ENCODE measurements around the gene HDLBP.

The HDLBP gene

GRCh38 chr2:241325257-241325656 lies 9.8 kb upstream of the HDLBP start:
- Histone ChIP-seq H3K18ac (ENCODE audit: low read length) (no peak overlapping the region), H4K8ac (ENCODE audit: low read depth, low read length) (no peak overlapping the region), H3K79me1 (ENCODE audit: low read length) (no peaks in the 10 kb centered on the region), H2AK5ac (ENCODE audit: low read length) (no peak overlapping the region), H3K4me3 (ENCODE audit: low read depth, low read length) (no peak overlapping the region), H3K27ac (ENCODE audit: low read depth, low read length) (no peak overlapping the region), H3K14ac (ENCODE audit: low read length) (no peak overlapping the region), H3K4me1 (ENCODE audit: control insufficient read depth in 1 of 2, insufficient read depth in 2 of 2, low read length in 2 of 2) (no peaks in the 10 kb centered on the region), H3K79me2 (ENCODE audit: control insufficient read depth, insufficient read depth, low read length, poor library complexity) (peaks cover 8% of the 10 kb centered on the region), H4K12ac (ENCODE audit: low read depth, low read length) (no peak overlapping the region), H3K27me3 (ENCODE audit: insufficient read depth, low read length) (no peaks in the 10 kb centered on the region), H3K23ac (ENCODE audit: low read length) (no peak overlapping the region), H2BK12ac (ENCODE audit: low read length) (no peak overlapping the region), H3K4me2 (ENCODE audit: low read length) (no peak overlapping the region), H3K36me3 (ENCODE audit: control insufficient read depth in 1 of 2, insufficient read depth in 2 of 2, low read length in 2 of 2) (peaks cover 28 to 31% of the 10 kb centered on the region in 2 experiments), H2BK5ac (ENCODE audit: low read depth, low read length, poor library complexity) (no peak overlapping the region), H3K9ac (ENCODE audit: low read length) (no peak overlapping the region), H2AFZ (ENCODE audit: insufficient read depth, low read length, poor library complexity) (no peak overlapping the region), H2BK120ac (ENCODE audit: insufficient read depth, low read length, poor library complexity) (no peak overlapping the region), H3K9me3 (ENCODE audit: insufficient read depth, low read depth, low read length) (no peaks in the 10 kb centered on the region), H3K4ac (ENCODE audit: low read depth, low read length) (peak overlapping the region; percentile 62), H4K91ac (ENCODE audit: low read depth, low read length) (no peak overlapping the region)
- WGBS (ENCODE audit: extremely low coverage, insufficient coverage, insufficient read length) = no CpG with 5 or more reads among the region's 1 CpG
- DNase-seq = no peak

- Histone ChIP-seq H3K9me3 (ENCODE audit: insufficient read depth, low read depth, low read length) (no peaks in the 10 kb centered on the region), H3K27me3 (ENCODE audit: insufficient read depth, low read length) (no peaks in the 10 kb centered on the region), H3K14ac (ENCODE audit: low read length) (no peak overlapping the region), H3K4me1 (ENCODE audit: control insufficient read depth in 1 of 2, insufficient read depth in 2 of 2, low read length in 2 of 2) (no peaks in the 10 kb centered on the region), H3K27ac (ENCODE audit: low read depth, low read length) (no peak overlapping the region), H3K79me1 (ENCODE audit: low read length) (no peaks in the 10 kb centered on the region), H3K4ac (ENCODE audit: low read depth, low read length) (no peak overlapping the region), H2BK12ac (ENCODE audit: low read length) (no peak overlapping the region), H3K23ac (ENCODE audit: low read length) (no peak overlapping the region), H3K36me3 (ENCODE audit: control insufficient read depth in 1 of 2, insufficient read depth in 2 of 2, low read length in 2 of 2) (peaks cover 28% of the 10 kb centered on the region in 2 experiments), H3K79me2 (ENCODE audit: control insufficient read depth, insufficient read depth, low read length, poor library complexity) (peaks cover 8% of the 10 kb centered on the region), H2AK5ac (ENCODE audit: low read length) (no peak overlapping the region), H3K4me3 (ENCODE audit: low read depth, low read length) (no peak overlapping the region), H3K9ac (ENCODE audit: low read length) (no peak overlapping the region), H2BK5ac (ENCODE audit: low read depth, low read length, poor library complexity) (no peak overlapping the region), H3K4me2 (ENCODE audit: low read length) (no peak overlapping the region), H2AFZ (ENCODE audit: insufficient read depth, low read length, poor library complexity) (no peak overlapping the region), H4K8ac (ENCODE audit: low read depth, low read length) (no peak overlapping the region), H4K12ac (ENCODE audit: low read depth, low read length) (no peak overlapping the region), H4K91ac (ENCODE audit: low read depth, low read length) (no peak overlapping the region), H2BK120ac (ENCODE audit: insufficient read depth, low read length, poor library complexity) (no peak overlapping the region), H3K18ac (ENCODE audit: low read length) (no peak overlapping the region)
- no peak for DNase-seq
These were observed 9.3 kb upstream of the HDLBP start for GRCh38 chr2:241324775-241325174.

GRCh38 chr2:241323778-241324177 lies 8.3 kb upstream of the HDLBP start:
- Histone ChIP-seq H3K79me2 (ENCODE audit: control insufficient read depth, insufficient read depth, low read length, poor library complexity) (peaks cover 9% of the 10 kb centered on the region), H2AK5ac (ENCODE audit: low read length) (no peak overlapping the region)
- no CpG with 5 or more reads among the region's 5 CpGs for WGBS (ENCODE audit: extremely low coverage, insufficient coverage, insufficient read length)

GRCh38 chr2:241321886-241322285 lies 6.4 kb upstream of the HDLBP start:
- Histone ChIP-seq H3K27ac (ENCODE audit: low read depth, low read length) (no peak overlapping the region), H3K23ac (ENCODE audit: low read length) (no peak overlapping the region), H3K18ac (ENCODE audit: low read length) (no peak overlapping the region), H3K79me1 (ENCODE audit: low read length) (no peaks in the 10 kb centered on the region), H3K27me3 (ENCODE audit: insufficient read depth, low read length) (no peaks in the 10 kb centered on the region), H3K4me1 (ENCODE audit: control insufficient read depth in 1 of 2, insufficient read depth in 2 of 2, low read length in 2 of 2) (peaks cover 0 to 4% of the 10 kb centered on the region in 2 experiments), H2AFZ (ENCODE audit: insufficient read depth, low read length, poor library complexity) (no peak overlapping the region), H3K4me2 (ENCODE audit: low read length) (no peak overlapping the region), H4K12ac (ENCODE audit: low read depth, low read length) (no peak overlapping the region), H2BK5ac (ENCODE audit: low read depth, low read length, poor library complexity) (no peak overlapping the region), H3K4ac (ENCODE audit: low read depth, low read length) (peak overlapping the region; percentile 96), H2BK120ac (ENCODE audit: insufficient read depth, low read length, poor library complexity) (no peak overlapping the region), H4K8ac (ENCODE audit: low read depth, low read length) (no peak overlapping the region), H3K36me3 (ENCODE audit: control insufficient read depth in 1 of 2, insufficient read depth in 2 of 2, low read length in 2 of 2) (peaks cover 10% of the 10 kb centered on the region in 2 experiments), H3K4me3 (ENCODE audit: low read depth, low read length) (no peak overlapping the region), H3K9me3 (ENCODE audit: insufficient read depth, low read depth, low read length) (no peaks in the 10 kb centered on the region), H2BK12ac (ENCODE audit: low read length) (no peak overlapping the region), H4K91ac (ENCODE audit: low read depth, low read length) (no peak overlapping the region), H2AK5ac (ENCODE audit: low read length) (no peak overlapping the region), H3K79me2 (ENCODE audit: control insufficient read depth, insufficient read depth, low read length, poor library complexity) (peaks cover 11% of the 10 kb centered on the region), H3K14ac (ENCODE audit: low read length) (no peak overlapping the region), H3K9ac (ENCODE audit: low read length) (no peak overlapping the region)
- WGBS (ENCODE audit: extremely low coverage, insufficient coverage, insufficient read length) = no CpG with 5 or more reads among the region's 1 CpG
- DNase-seq = no peak

More at GRCh38 chr2:241323778-241324177, 8.3 kb upstream of the HDLBP start:
- DNase-seq = no peak
- no peaks in the 10 kb centered on the region for H3K4me1 ChIP-seq (ENCODE audit: control insufficient read depth in 1 of 2, insufficient read depth in 2 of 2, low read length in 2 of 2)
- no peak overlapping the region for H3K23ac ChIP-seq (ENCODE audit: low read length)
- no peak overlapping the region for H4K12ac ChIP-seq (ENCODE audit: low read depth, low read length)
- no peak overlapping the region for H4K91ac ChIP-seq (ENCODE audit: low read depth, low read length)
- H4K8ac ChIP-seq (ENCODE audit: low read depth, low read length) = no peak overlapping the region
- H2BK120ac ChIP-seq (ENCODE audit: insufficient read depth, low read length, poor library complexity) = no peak overlapping the region
- no peak overlapping the region for H3K27ac ChIP-seq (ENCODE audit: low read depth, low read length)
- no peak overlapping the region for H2AFZ ChIP-seq (ENCODE audit: insufficient read depth, low read length, poor library complexity)
- no peak overlapping the region for H3K18ac ChIP-seq (ENCODE audit: low read length)
- H3K27me3 ChIP-seq (ENCODE audit: insufficient read depth, low read length) = no peaks in the 10 kb centered on the region
- H3K4me3 ChIP-seq (ENCODE audit: low read depth, low read length) = no peak overlapping the region
- no peak overlapping the region for H3K14ac ChIP-seq (ENCODE audit: low read length)
- H2BK12ac ChIP-seq (ENCODE audit: low read length) = no peak overlapping the region
- H3K79me1 ChIP-seq (ENCODE audit: low read length) = no peaks in the 10 kb centered on the region
- H3K4me2 ChIP-seq (ENCODE audit: low read length) = no peak overlapping the region
- no peaks in the 10 kb centered on the region for H3K9me3 ChIP-seq (ENCODE audit: insufficient read depth, low read depth, low read length)
- no peak overlapping the region for H3K4ac ChIP-seq (ENCODE audit: low read depth, low read length)
- H3K36me3 ChIP-seq (ENCODE audit: control insufficient read depth in 1 of 2, insufficient read depth in 2 of 2, low read length in 2 of 2) = peaks cover 22 to 23% of the 10 kb centered on the region in 2 experiments
- no peak overlapping the region for H2BK5ac ChIP-seq (ENCODE audit: low read depth, low read length, poor library complexity)
- no peak overlapping the region for H3K9ac ChIP-seq (ENCODE audit: low read length)
